Osteocyte (in vitro differentiated cells): ENCODE data around the gene TPRX1. TPM values are rescaled to one million over a fixed set of nuclear protein-coding genes. Genes with fewer than 3 reads are reported as not detected.

ENCODE experiments used
- DNase-seq: peaks from one replicate; pipeline ENCODE4 v3.0.0; 2021; ENCODE audit warnings: mixed read lengths; ENCODE audit not compliant: unreplicated experiment; ENCODE audit errors: extremely low spot score
- H3K27ac Mint-ChIP-seq: one replicate; pipeline ENCODE4 v1.8.0; 2021; ENCODE audit warnings: mild to moderate bottlenecking, mixed read lengths; ENCODE audit not compliant: unreplicated experiment
- H3K27me3 Mint-ChIP-seq: one replicate; pipeline ENCODE4 v1.8.0; 2021; ENCODE audit warnings: mixed read lengths; ENCODE audit not compliant: unreplicated experiment
- H3K36me3 Mint-ChIP-seq: one replicate; pipeline ENCODE4 v1.8.0; 2021; ENCODE audit warnings: mixed read lengths; ENCODE audit not compliant: unreplicated experiment
- H3K4me1 Mint-ChIP-seq: one replicate; pipeline ENCODE4 v1.8.0; 2021; ENCODE audit warnings: mixed read lengths; ENCODE audit not compliant: unreplicated experiment
- H3K4me3 Mint-ChIP-seq: one replicate; pipeline ENCODE4 v1.8.0; 2021; ENCODE audit warnings: mild to moderate bottlenecking, moderate library complexity, mixed read lengths; ENCODE audit not compliant: unreplicated experiment
- H3K9me3 Mint-ChIP-seq: one replicate; pipeline ENCODE4 v1.8.0; 2021; ENCODE audit warnings: mixed read lengths; ENCODE audit not compliant: unreplicated experiment
- total RNA-seq: library from RNA; stranded (reverse); gene quantifications from 2 replicates; pipeline ENCODE4 v1.2.1, GENCODE V29; 2021
- TF ChIP-seq, protein P1 (sequence below): fragments of 200-600 bp; sonication (generic); IDR thresholded peaks from 2 replicates; pipeline ENCODE4 v1.5.0; 2021; ENCODE audit warnings: antibody characterized with exemption, mild to moderate bottlenecking, moderate library complexity

TPRX1 gene
- total RNA-seq, 1 donor from 2014 or later, result not detected

DNA sequence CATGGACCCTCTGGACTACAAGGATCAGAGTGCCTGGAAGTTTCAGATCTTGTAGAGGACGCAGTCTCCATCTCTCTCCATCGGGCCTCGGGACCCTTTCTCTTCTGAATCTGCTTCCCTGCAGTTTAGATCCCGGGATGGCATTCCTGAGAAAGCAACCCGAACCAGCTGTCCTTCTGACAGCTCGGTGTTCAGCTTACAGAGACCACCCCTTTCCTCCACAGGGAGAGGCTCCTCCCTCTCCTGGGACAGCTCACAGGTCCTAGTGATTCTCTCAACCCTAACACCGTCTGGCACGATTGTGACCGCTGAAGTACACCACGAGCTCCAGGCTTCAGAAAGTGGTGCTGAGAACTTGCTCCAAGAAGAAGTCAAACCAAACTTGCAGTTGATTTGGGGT lies 35.6 kb upstream of the TPRX1 start:
- no peak overlapping the region for H3K27ac Mint-ChIP-seq
- no peak overlapping the region for H3K4me3 Mint-ChIP-seq
- DNase-seq, result no peak
- TF ChIP-seq, protein P1, sequence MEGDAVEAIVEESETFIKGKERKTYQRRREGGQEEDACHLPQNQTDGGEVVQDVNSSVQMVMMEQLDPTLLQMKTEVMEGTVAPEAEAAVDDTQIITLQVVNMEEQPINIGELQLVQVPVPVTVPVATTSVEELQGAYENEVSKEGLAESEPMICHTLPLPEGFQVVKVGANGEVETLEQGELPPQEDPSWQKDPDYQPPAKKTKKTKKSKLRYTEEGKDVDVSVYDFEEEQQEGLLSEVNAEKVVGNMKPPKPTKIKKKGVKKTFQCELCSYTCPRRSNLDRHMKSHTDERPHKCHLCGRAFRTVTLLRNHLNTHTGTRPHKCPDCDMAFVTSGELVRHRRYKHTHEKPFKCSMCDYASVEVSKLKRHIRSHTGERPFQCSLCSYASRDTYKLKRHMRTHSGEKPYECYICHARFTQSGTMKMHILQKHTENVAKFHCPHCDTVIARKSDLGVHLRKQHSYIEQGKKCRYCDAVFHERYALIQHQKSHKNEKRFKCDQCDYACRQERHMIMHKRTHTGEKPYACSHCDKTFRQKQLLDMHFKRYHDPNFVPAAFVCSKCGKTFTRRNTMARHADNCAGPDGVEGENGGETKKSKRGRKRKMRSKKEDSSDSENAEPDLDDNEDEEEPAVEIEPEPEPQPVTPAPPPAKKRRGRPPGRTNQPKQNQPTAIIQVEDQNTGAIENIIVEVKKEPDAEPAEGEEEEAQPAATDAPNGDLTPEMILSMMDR, result no peak
- H3K27me3 Mint-ChIP-seq, result peaks cover 25% of the 10 kb centered on the region
- no peaks in the 10 kb centered on the region for H3K36me3 Mint-ChIP-seq
- H3K4me1 Mint-ChIP-seq, result no peaks in the 10 kb centered on the region
- no peaks in the 10 kb centered on the region for H3K9me3 Mint-ChIP-seq

DNA sequence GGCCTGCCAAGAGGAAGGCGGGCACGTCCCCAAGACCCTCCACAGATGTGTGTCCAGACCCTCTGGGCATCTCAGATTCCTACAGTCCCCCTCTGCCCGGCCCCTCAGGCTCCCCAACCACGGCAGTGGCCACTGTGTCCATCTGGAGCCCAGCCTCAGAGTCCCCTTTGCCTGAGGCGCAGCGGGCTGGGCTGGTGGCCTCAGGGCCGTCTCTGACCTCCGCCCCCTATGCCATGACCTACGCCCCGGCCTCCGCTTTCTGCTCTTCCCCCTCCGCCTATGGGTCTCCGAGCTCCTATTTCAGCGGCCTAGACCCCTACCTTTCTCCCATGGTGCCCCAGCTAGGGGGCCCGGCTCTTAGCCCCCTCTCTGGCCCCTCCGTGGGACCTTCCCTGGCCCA lies 35.1 kb upstream of the TPRX1 start:
- peaks cover 25% of the 10 kb centered on the region for H3K27me3 Mint-ChIP-seq
- no peak for DNase-seq
- TF ChIP-seq, protein P1, result no peak
- no peaks in the 10 kb centered on the region for H3K36me3 Mint-ChIP-seq
- H3K9me3 Mint-ChIP-seq, result no peaks in the 10 kb centered on the region
- H3K27ac Mint-ChIP-seq, result no peak overlapping the region
- H3K4me1 Mint-ChIP-seq, result no peaks in the 10 kb centered on the region
- no peak overlapping the region for H3K4me3 Mint-ChIP-seq

DNA sequence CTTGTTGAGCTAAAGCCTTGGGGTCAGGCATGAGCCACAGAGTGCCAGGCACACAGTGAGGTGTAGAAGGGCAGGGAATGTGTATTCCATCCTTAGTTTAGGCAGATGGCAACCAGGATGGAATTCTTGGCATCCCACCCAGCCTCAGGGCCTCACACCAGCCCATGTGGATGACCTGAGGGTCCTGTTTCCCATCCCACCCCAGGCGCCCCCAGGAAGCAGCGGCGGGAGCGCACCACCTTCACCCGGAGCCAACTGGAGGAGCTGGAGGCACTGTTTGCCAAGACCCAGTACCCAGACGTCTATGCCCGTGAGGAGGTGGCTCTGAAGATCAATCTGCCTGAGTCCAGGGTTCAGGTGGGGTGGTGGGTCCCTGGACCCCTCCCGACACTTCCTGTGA lies 31.7 kb upstream of the TPRX1 start:
- Mint-ChIP-seq H3K27ac (no peak overlapping the region), H3K36me3 (no peaks in the 10 kb centered on the region), H3K27me3 (peaks cover 6% of the 10 kb centered on the region), H3K4me3 (no peak overlapping the region), H3K4me1 (no peaks in the 10 kb centered on the region), H3K9me3 (no peaks in the 10 kb centered on the region)
- TF ChIP-seq, protein P1, result no peak
- no peak for DNase-seq

DNA sequence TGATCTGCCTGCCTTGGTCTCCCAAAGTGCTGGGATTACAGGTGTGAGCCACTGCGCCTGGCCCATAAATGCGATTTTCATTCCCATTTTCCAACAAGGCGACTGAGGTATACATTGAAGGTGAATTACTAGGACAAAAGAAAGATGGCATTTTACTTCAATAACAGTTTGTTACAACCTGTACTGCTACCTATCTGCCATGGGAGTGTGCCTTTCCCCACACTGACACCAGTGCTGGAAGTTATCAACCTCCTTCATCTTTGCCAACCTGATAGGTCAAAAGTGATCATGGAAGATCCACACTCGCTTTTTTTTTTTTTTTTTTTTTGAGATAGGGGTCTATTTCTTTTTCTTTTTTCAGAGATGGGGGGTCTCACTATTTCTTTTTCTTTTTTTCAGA lies 28.4 kb upstream of the TPRX1 start:
- peaks cover 6% of the 10 kb centered on the region for H3K27me3 Mint-ChIP-seq
- no peaks in the 10 kb centered on the region for H3K4me1 Mint-ChIP-seq

DNA sequence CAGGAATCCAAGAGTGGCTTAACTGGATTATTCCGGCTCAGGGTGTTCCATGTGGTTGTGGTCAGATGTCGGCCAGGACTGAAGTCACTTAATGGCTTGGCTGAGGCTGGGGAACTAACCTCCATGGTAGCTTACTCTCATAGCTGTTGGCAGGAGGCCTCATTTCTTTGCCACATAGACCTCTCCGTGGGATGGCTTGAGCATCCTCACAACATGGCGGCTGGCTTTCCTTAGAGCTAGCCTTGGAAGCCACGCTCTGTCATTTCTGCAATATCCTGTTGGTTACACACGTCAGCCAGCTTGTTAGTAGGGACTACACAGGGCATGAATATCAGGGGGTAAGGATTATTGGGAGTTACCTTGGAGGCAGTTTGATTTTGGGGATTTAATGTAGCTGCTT lies 22.4 kb upstream of the TPRX1 start:
- no peak for DNase-seq
- TF ChIP-seq, protein P1, result no peak
- no peaks in the 10 kb centered on the region for H3K36me3 Mint-ChIP-seq
- H3K4me3 Mint-ChIP-seq, result no peak overlapping the region
- no peaks in the 10 kb centered on the region for H3K4me1 Mint-ChIP-seq
- peaks cover 15% of the 10 kb centered on the region for H3K27me3 Mint-ChIP-seq
- H3K27ac Mint-ChIP-seq, result no peak overlapping the region
- H3K9me3 Mint-ChIP-seq, result peaks cover 9% of the 10 kb centered on the region

More for the DNA sequence above, 28.4 kb upstream of the TPRX1 start:
- DNase-seq, result no peak
- TF ChIP-seq, protein P1, result no peak
- Mint-ChIP-seq H3K27ac (no peak overlapping the region), H3K4me3 (no peak overlapping the region), H3K9me3 (no peaks in the 10 kb centered on the region), H3K36me3 (no peaks in the 10 kb centered on the region)
